PFSK-1 (cell line): ENCODE results near the gene C16orf96.

ENCODE experiments used
- FOXP2 ChIP-seq: optimal IDR thresholded peaks from 2 replicates; pipeline ENCODE3; 2011; ENCODE audit warnings: borderline replicate concordance, control low read depth, inconsistent platforms; ENCODE audit not compliant: insufficient read depth; ENCODE audit errors: extremely low read length, extremely low read depth
- POLR2AphosphoS5 ChIP-seq: IDR thresholded peaks from 2 replicates; pipeline ENCODE4 v1.6.1; 2012; ENCODE audit warnings: low read depth, mild to moderate bottlenecking, control low read depth, low read length, moderate library complexity
- REST ChIP-seq, 2 experiments: IDR thresholded peaks; 2 replicates each; pipeline versions ENCODE4 v1.6.1 to v1.8.0; 2011 to 2012; ENCODE audit warnings: low read depth in 2 of 2, low read length in 2 of 2, control low read depth in 1 of 2, inconsistent platforms in 1 of 2, mild to moderate bottlenecking in 1 of 2, moderate library complexity in 1 of 2; ENCODE audit not compliant: insufficient read depth in 1 of 2
- SIN3A ChIP-seq: IDR thresholded peaks from 2 replicates; pipeline ENCODE4 v1.6.1; 2012; ENCODE audit warnings: mild to moderate bottlenecking, low read length, moderate library complexity, borderline replicate concordance; ENCODE audit not compliant: insufficient read depth
- TAF1 ChIP-seq: IDR thresholded peaks from 2 replicates; pipeline ENCODE4 v1.6.1; 2012; ENCODE audit warnings: low read length, control low read depth, borderline replicate concordance; ENCODE audit not compliant: insufficient read depth

- TF ChIP-seq POLR2AphosphoS5, result no peak
- TF ChIP-seq TAF1, result no peak
- TF ChIP-seq SIN3A, result no peak
- no peak for TF ChIP-seq REST (IDR thresholded peaks at IDR 0.05; ENCODE audit: insufficient read depth in 1 of 2, low read depth in 2 of 2, low read length in 2 of 2)
- no peak for TF ChIP-seq FOXP2
These were observed 91.5 kb downstream of the C16orf96 start for GRCh38 chr16:4647644-4647980.
